Activated effector memory CD4-positive, alpha-beta T cell treated with Interleukin-2 at 50 U/mL for 16 hours (primary cell): ENCODE data around the gene IL1RAPL2.
"Not testable (repeated sequence)": the region's sequence is repeated elsewhere in the genome, so short reads cannot be mapped to it uniquely, and the experiment has no call there.

Source experiments
- DNase-seq: peaks from one replicate; pipeline ENCODE4 v3.0.0-alpha.2; 2020

The IL1RAPL2 gene

GRCh38 chrX:105038672-105039328, 472.8 kb downstream of the IL1RAPL2 start:
- no peak for DNase-seq

DNA sequence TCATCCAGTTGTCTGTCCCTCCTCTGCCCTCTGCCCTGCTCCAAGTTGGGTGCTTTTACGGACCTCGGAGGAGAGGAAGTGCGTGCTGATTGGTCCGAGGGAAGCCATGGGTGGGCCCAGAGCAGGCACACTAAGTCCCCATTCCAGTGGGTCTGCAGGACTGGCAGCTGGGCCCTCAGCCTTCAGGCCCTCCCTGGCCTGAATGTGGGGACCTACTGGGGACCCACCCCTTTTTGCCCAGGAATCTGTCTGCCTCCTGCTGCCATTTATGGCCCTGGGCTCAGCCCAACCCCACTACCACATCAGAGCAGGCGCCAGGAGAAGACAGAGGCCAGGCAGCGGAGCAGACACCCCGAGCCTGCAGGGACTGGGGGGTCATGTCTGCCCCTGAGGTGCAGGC, 484.9 kb downstream of the IL1RAPL2 start:
- DNase-seq = no peak

DNA sequence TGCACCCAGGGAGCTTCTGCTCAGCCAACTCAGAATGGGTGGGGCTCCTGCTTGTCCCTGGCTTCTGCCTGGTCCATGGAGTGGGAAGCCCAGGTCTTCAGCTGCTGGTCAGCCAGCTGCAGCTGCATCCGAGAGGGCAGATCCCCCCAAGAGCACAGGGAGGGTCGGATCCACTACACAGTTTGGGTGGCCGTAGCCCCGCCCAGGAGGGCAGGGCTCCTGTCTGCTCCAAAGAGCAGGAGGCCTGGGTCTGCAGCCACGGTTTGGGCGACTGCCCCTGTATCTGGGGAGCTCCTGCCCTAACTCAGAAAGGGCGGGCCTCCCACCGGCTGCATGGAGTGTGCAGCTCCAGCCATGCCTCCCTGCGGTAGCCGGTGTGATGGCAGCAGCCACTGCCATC, 485.4 kb downstream of the IL1RAPL2 start:
- DNase-seq = no peak

- no peak for DNase-seq
These were observed 486.9 kb downstream of the IL1RAPL2 start for GRCh38 chrX:105052926-105053325.

DNA sequence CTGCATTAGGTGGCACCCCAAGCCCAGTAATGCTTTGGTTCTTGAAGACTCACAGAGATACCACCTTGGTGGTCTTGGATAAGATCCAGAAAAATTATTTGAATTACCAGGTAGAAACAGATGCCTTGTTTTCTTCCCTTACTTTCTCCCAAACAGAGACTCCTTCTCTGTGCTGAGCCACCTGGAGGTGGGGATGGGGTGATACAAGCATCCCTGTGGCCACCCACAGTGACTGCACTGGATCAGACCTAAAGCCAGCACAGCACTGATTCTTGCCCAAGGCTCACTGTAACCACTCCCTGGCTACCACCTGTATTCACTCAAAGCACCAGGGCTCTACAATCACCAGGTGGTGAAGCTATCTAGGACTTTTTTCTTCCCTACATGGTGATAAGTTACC, 497.7 kb downstream of the IL1RAPL2 start:
- no peak for DNase-seq

DNA sequence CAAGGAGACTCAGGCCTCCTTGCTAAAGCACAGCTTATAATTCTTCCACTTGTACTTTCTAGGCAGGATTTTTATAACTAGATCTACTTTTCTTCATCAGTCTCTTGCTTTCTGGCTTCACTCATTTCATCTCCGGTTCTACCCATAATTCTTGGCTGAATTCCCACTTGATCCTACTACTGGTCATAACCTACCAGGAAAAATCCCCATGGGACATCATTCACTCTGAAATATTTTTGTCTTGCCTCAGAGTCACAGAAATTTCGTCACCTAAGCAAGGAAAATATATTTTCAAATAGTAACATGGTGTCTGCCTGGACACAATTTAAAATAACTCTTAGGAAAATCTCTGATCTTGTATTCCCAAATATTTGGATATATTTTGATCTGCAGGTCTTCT, 532.2 kb downstream of the IL1RAPL2 start:
- DNase-seq = no peak

DNA sequence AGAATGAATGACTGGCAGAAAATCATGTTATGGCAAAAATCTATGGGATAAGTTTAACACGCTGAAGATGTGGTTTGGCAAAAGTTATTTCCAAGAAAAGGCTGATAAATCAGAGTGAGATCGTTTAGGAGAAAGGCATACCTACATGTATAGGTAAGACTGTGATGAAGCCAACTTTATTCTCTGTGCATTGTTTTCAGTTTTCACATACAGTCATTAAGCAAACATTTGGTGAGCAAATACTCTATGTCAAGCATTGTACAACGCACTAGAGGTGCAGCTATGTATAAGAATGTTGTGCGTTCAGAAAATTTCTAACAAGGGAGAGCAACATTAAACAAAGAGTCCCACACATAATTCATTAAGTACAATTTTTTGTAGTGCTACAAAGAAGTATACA, 532.8 kb downstream of the IL1RAPL2 start:
- no peak for DNase-seq

- no peak for DNase-seq
These were observed 535.4 kb downstream of the IL1RAPL2 start for GRCh38 chrX:105101378-105101777.

DNA sequence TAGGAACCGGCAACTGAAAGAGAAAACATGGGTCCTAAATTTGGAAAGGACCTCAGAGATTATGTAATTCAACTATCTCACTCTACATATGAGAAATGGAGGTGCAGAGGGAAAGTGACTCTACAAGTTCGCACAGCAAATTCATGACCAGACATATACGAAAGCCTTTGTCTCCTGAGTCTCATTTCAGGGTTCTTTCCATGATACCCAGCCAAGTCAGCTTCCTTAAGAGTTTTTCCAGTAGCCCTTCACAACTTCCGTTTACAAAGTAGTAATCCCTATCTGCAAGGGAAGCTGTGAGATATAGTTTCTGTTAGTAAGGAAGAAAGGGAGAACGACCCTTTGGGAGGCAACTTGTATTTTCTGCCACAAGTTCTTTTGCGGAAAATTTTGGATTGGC, 543.9 kb downstream of the IL1RAPL2 start:
- no peak for DNase-seq

- DNase-seq = no peak
These were observed 548.6 kb downstream of the IL1RAPL2 start for GRCh38 chrX:105114554-105115130.

DNA sequence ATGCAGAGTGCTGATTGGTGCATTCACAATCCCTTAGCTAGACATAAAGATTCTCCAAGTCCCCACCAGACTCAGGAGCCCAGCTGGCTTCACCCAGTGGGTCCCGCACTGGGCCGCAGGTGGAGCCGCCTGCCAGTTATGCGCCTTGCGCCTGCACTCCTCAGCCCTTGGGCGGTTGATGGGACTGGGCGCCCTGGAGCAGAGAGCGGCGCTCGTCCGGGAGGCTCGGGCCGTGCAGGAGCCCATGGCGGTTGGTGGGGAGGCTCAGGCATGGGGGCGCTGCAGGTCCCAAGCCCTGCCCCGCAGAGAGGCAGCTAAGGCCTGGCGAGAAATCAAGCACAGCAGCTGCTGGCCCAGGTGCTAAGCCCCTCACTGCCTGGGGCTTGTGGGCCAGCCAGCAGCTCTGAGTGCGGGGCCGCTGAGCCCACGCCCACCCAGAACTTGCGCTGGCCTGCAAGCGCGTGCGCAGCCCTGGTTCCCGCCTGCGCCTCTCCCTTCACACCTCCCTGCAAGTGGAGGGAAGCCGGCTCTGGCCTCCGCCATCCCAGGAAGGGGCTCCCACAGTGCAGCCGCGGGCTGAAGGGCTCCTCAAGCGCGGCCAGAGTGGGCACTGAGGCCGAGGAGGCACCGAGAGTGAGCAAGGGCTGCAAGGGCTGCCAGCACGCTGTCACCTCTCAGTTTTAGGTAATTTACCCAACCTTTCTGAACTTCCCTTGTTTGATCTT, 549.8 kb downstream of the IL1RAPL2 start:
- DNase-seq = not testable (repeated sequence)

DNA sequence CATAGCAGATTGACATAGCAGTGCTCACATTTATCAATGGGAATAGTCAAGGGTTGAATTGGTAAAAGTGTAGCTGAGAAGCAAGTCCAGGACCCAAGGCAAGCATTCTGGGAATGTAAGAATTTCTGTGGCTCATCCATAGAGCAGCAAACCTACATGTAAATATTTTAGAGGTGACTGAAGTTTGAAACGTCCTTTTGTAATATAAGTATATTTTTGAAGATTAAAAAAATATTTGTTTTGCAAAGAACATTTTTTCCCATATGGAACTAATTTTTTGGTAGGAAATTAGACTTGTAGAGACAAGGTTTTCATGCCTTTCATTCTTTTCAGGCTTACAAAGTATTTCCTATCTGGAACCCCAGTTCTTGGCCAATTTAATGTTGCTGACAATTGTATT, 550.5 kb downstream of the IL1RAPL2 start:
- DNase-seq = no peak

DNA sequence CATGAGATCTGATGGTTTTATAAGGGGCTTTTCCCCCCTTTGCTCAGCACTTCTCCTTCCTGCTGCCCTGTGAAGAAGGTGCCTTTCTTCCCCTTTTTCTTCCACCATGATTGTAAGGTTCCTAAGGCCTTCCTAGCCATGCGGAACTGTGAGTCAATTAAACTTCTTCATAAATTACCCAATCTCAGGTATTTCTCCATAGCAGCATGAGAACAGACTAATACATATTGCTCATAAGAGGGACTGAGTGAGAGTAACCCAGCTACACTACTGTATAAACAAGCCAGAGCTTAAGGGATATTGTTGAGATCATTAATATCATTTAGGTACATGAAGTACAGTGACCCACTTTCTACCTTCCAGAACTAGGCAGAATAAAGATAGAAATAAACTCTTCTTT, 551.6 kb downstream of the IL1RAPL2 start:
- DNase-seq = no peak

GRCh38 chrX:105120463-105120862, 554.5 kb downstream of the IL1RAPL2 start:
- no peak for DNase-seq

- DNase-seq = no peak
These were observed 555.2 kb downstream of the IL1RAPL2 start for GRCh38 chrX:105121186-105121585.

DNA sequence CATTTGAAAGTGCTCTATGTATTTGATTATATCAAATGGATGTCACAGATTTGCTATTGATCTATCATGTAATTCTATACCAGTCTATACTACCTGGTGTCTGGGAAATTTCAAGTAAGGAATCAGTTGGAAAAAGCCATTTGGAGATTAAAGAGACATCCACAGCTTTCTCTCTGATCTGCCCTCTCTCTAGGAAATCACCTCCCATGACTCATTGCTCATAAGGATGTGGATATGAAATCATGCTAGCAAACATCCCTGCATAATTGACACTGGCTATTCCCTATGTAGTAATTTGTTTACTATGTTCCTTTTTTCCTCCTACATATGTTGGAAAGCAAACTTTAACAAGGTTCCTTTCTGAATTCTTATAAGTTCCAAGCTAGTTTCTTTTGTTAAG, 560.2 kb downstream of the IL1RAPL2 start:
- DNase-seq = no peak

DNA sequence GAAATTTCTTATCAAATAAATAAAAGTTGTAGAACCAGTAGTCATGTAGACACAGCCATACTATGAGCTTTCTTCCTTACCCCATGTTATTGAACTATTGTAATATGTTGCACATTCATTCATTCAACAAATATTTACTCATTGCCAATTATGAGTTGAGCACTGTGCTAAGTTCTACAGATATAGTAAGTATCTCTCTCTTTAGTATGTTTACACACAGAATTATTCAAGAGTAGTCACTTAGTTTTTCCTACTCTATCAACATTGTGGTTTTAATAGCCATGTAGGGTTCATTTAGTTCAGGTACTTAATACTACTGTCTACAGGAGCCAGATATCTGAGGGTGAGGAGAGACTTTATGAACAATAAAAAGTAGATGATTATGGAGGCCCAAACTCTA, 568.3 kb downstream of the IL1RAPL2 start:
- DNase-seq = no peak

DNA sequence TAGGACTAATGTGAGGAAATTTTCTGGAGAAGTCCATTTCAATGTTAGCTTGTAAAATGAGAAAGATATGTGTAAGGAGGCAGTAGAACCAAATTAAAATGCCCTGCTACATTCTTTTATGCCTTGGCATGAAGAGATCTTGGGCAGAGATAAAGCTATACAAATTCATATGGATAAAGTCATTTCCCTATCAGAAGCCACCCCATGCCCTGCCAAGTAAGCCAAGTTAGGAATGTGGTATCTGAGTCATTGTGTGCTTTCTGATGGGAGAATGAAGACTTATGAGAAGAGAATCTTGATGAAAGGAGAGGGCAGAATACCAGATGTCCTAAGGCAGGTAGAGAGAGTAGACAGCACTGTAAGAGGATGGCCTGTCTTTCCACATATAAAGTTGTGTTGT, 570.8 kb downstream of the IL1RAPL2 start:
- no peak for DNase-seq

DNA sequence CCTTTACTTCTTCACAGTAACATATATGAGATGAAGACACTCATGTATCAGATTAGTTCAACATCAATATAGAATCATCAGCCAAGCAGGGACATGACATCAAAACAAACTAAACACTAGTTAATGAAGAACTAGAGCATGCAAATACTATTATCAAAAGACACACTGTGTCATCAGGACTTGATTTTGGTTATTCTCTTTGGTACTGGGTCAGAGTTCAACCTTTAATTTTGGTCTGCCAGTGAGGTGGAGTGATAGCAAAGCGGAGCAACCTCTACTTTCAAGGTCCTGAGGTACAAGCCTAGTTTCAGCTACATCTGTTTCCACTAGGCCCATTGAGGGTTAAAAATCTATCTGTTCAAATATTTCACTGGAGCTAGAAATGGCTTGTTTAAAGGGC, 584.0 kb downstream of the IL1RAPL2 start:
- DNase-seq = no peak

GRCh38 chrX:105150557-105150956, 584.6 kb downstream of the IL1RAPL2 start:
- DNase-seq = no peak

DNA sequence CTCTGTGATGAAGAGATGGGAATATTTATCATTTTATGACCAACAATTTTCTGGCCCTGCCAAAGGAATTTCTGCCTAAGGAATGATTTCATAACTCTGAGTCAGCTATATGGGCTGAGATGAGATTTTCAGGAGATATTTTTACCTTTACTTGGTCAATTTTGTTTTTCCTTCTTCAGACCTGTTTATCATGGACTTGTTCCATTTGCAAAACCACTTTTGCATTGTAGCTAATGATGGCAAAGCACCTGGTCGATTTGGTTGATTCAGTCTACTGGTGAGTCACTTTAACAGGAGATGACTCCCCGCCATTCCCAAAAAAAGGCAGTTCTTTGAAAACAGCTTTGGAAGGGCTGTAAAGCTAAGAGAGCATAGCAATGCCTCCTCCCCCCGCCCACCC, 601.2 kb downstream of the IL1RAPL2 start:
- DNase-seq = no peak

DNA sequence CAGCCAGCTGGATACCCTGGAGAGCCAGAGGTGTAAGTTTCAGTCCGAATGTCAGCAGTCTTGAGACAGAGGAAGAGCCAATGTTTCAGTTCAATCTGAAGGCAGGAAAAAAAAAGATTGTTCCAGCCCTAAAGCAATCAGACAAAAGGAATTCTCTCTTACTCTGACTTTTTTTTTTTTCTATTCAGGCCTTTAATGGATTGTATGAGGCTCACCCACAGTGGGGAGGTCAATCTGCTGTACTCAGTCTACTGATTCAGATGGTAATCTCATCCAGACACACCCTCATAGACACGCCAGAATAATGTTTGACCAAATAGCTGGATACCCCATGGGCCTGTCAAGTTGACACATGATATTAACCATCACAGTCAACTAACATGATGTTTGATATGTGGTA, 602.6 kb downstream of the IL1RAPL2 start:
- no peak for DNase-seq

DNA sequence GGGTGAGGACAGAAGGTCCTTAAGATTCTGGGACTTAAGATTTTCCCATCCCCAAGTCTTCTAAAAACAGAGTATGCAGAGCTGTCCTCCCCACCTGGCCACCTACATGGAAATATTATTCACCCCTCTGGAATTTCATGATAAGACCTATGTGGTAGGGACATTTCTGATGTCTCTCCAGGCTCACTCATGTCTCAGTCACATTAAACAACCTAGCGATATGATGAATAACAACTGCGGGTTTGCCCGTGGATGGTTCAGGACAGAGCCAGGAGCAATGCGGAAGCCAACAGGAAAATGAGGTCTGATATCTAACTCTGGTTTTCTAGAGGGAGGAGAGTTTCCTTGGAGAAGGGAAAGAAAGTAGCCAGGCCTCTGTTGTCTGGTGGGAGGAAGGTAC, 607.1 kb downstream of the IL1RAPL2 start:
- DNase-seq = no peak

GRCh38 chrX:105179644-105180043, 613.6 kb downstream of the IL1RAPL2 start:
- no peak for DNase-seq

- DNase-seq = no peak
These were observed 623.1 kb downstream of the IL1RAPL2 start for GRCh38 chrX:105189093-105189492.
